Stimulated activated CD4-positive, alpha-beta T cell treated with anti-CD3 and anti-CD28 coated beads, TNF-alpha, amount 100 ng/mL, for 4 hours (primary cell): ENCODE results near the gene CKMT2.

Experiments used
- DNase-seq, 3 experiments: peaks; one replicate each; pipeline ENCODE4 v3.0.0-alpha.2; 2020; ENCODE audit warnings: low read depth in 3 of 3

Gene CKMT2

GRCh38 chr5:81216152-81216551 lies 17.0 kb upstream of the CKMT2 start:
- DNase-seq = no peak

- no peak for DNase-seq
Measured at GRCh38 chr5:81219389-81219788, 13.7 kb upstream of the CKMT2 start.

GRCh38 chr5:81222285-81222684 lies 10.8 kb upstream of the CKMT2 start:
- no peak for DNase-seq

- DNase-seq = no peak
Measured at GRCh38 chr5:81225463-81225862, 7.7 kb upstream of the CKMT2 start.

- DNase-seq = no peak
Measured at GRCh38 chr5:81226286-81226685, 6.8 kb upstream of the CKMT2 start.

- DNase-seq = no peak
Measured at GRCh38 chr5:81226949-81227348, 6.2 kb upstream of the CKMT2 start.

GRCh38 chr5:81228084-81228483 lies 5.0 kb upstream of the CKMT2 start:
- DNase-seq = no peak

- no peak for DNase-seq
Measured at GRCh38 chr5:81230416-81230815, 2.7 kb upstream of the CKMT2 start.

GRCh38 chr5:81232464-81233079 lies 550 bp upstream of the CKMT2 start:
- no peak for DNase-seq

GRCh38 chr5:81234299-81234698 lies 1.2 kb downstream of the CKMT2 start:
- no peak for DNase-seq

- DNase-seq = no peak
Measured at GRCh38 chr5:81234801-81235200, 1.7 kb downstream of the CKMT2 start.

GRCh38 chr5:81235287-81236072 lies 2.4 kb downstream of the CKMT2 start:
- no peak for DNase-seq

GRCh38 chr5:81238460-81238859 lies 5.3 kb downstream of the CKMT2 start:
- DNase-seq = no peak

GRCh38 chr5:81239613-81240012 lies 6.5 kb downstream of the CKMT2 start:
- DNase-seq = no peak

GRCh38 chr5:81241001-81241400 lies 7.9 kb downstream of the CKMT2 start:
- no peak for DNase-seq

- no peak for DNase-seq
Measured at GRCh38 chr5:81241961-81242648, 9.0 kb downstream of the CKMT2 start.

GRCh38 chr5:81242906-81243436 lies 9.8 kb downstream of the CKMT2 start:
- DNase-seq = no peak

- no peak for DNase-seq
Measured at GRCh38 chr5:81244451-81244850, 11.3 kb downstream of the CKMT2 start.

- no peak for DNase-seq
Measured at GRCh38 chr5:81245871-81246235, 12.7 kb downstream of the CKMT2 start.

GRCh38 chr5:81246697-81247096 lies 13.6 kb downstream of the CKMT2 start:
- DNase-seq = no peak

GRCh38 chr5:81247441-81247972 lies 14.4 kb downstream of the CKMT2 start:
- DNase-seq = no peak

GRCh38 chr5:81249240-81249639 lies 16.1 kb downstream of the CKMT2 start:
- no peak for DNase-seq

- DNase-seq = no peak
Measured at GRCh38 chr5:81250004-81250403, 16.9 kb downstream of the CKMT2 start.
